ENCODE results near the gene PCDH17.

DNA sequence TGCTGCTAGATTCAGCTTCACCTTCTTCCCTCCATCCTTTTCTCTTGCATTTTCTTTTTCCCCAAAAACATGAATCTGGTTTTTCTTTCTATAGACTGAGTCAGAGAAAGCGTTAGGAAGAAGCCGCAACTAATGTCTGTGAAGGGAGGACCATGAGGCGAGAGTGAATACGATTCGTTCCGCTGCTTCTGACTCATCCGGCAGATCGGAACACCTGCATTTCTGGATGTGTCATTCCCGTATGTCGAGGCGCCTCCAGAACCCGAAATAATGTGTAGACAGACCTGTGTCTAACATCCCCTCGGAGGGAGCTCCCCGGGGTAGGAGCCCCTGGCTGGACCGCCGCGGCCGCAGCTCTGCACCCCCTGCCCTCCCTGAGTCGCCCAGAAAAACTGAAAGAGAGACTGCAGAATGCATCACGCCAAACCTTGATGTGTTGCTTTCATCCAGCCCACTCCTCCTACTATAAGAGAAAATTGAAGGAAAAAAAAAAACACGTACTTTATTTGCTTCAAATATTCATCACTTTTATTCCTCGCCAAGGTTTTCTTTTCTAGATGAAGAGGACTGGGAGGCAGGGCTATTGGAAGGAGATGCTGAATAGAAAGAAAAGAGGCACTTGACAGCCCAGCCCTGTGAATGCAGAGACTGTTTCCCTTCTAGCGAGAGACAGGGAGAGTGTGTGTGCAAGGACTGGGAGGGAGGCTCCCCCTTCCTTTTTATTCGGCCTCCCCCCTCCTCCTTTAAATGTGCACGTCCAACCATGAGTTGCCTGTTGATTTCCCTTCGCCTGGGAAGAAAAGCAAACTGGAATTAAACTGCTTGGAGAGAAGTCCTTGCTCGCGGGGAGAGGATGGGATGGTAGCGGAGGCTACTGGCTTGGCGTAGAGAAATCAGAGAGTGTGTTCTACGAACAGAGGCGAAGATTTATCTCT lies 616 bp upstream of the PCDH17 start:
- TF ChIP-seq, protein P1, sequence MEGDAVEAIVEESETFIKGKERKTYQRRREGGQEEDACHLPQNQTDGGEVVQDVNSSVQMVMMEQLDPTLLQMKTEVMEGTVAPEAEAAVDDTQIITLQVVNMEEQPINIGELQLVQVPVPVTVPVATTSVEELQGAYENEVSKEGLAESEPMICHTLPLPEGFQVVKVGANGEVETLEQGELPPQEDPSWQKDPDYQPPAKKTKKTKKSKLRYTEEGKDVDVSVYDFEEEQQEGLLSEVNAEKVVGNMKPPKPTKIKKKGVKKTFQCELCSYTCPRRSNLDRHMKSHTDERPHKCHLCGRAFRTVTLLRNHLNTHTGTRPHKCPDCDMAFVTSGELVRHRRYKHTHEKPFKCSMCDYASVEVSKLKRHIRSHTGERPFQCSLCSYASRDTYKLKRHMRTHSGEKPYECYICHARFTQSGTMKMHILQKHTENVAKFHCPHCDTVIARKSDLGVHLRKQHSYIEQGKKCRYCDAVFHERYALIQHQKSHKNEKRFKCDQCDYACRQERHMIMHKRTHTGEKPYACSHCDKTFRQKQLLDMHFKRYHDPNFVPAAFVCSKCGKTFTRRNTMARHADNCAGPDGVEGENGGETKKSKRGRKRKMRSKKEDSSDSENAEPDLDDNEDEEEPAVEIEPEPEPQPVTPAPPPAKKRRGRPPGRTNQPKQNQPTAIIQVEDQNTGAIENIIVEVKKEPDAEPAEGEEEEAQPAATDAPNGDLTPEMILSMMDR (IDR thresholded peaks at IDR 0.05): no peak
- TF ChIP-seq EP300 (IDR thresholded peaks at IDR 0.05) (no peak), POLR2AphosphoS5 (IDR thresholded peaks at IDR 0.05) (no peak)
